H1 (cell line): ENCODE measurements around the gene SEMA6D. TPM values are rescaled to one million over a fixed set of nuclear protein-coding genes. Genes with fewer than 3 reads are reported as not detected.

Source experiments
- CEBPB ChIP-seq: IDR thresholded peaks from 2 replicates; pipeline ENCODE4 v1.6.1; 2012; ENCODE audit warnings: low read depth, low read length
- JUND ChIP-seq: IDR thresholded peaks from 2 replicates; pipeline ENCODE4 v1.6.1; 2011; ENCODE audit warnings: mild to moderate bottlenecking, improper control_type of control experiment, low read length
- SIX5 ChIP-seq: IDR thresholded peaks from 2 replicates; pipeline ENCODE4 v1.6.1; 2011; ENCODE audit warnings: mild to moderate bottlenecking, low read depth, low read length
- YY1 ChIP-seq: IDR thresholded peaks from 2 replicates; pipeline ENCODE4 v1.6.1; 2011; ENCODE audit warnings: low read depth, mild to moderate bottlenecking, low read length
- polyA plus RNA-seq, 7 experiments: library from polyadenylated mRNA; depleted of rRNA in 3 of 7; stranded (reverse) in 5 of 7; unstranded in 2 of 7; fragments of >200 nt in 5 of 7; fragments of 200-250 nt in 2 of 7; gene quantifications; 1 replicate in 5 of 7; 2 replicates in 1 of 7; 4 replicates in 1 of 7; pipeline versions ENCODE4 v1.2.1 to v1.2.3, GENCODE V29; 2011 to 2013; ENCODE audit warnings: missing spikeins in 2 of 7, mixed read lengths in 2 of 7
- total RNA-seq: library from RNA; stranded (reverse); fragmentation: NEBNext Ultra II Directional; extraction: Animal tissue kit (Norgen Biotek cat#: 25700); gene quantifications from 2 replicates; pipeline ENCODE4 v1.2.1, GENCODE V29; 2021

The SEMA6D gene
- total and polyA plus RNA-seq, 2 of the 8 experiments (the other 6 are each of a cell fraction or from before 2014, with no cell fraction given) = 2.2 to 3.8 TPM

DNA sequence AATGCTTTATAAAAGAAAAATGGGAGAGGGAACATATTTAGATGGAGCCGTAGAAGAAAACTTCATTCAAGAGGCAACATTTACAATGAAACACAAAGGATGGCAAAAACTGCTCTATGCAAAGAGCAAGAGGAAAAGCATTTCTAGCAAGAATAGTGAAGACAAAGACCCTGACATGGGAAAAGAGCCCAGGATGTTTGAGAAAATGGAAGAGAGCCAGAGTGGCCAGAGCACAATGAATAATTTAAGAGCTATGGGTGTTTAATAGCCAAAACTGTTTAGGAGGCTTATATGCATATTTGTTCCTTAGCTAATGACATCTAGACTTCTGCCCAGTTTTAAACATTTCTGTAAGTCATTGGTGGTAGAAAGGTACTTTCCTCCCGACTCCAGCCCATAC lies 25.4 kb upstream of the SEMA6D start (continued):
- no peak for TF ChIP-seq YY1
- no peak for TF ChIP-seq JUND
- TF ChIP-seq SIX5 = no peak
- TF ChIP-seq CEBPB = no peak
